B cell (primary cell): Measurements from ENCODE around the gene NSDHL. TPM values are rescaled to one million over a fixed set of nuclear protein-coding genes. Genes with fewer than 3 reads are reported as not detected.

Experiments used
- ATAC-seq: fragments of 200-7000 bp; cut with Tn5 transposase; one replicate; pipeline ENCODE4 v1.10.0; 2021; ENCODE audit warnings: low read depth, mild to moderate bottlenecking, moderate number of reproducible peaks, moderate library complexity
- CTCF ChIA-PET: fragments of 350-600 bp; sonication (Branson Sonifier 250); formaldehyde crosslinking; loops from one replicate; lab custom pipeline; 2021; ENCODE audit warnings: antibody characterized with exemption, inconsistent platforms; lab: Charles Lee
- POLR2A ChIA-PET: fragments of 350-600 bp; sonication (Branson Sonifier 250); formaldehyde crosslinking; loops from one replicate; lab custom pipeline; 2021; ENCODE audit warnings: antibody characterized with exemption; lab: Charles Lee
- DNase-seq: peaks from one replicate; pipeline ENCODE4 v3.0.0; 2013
- H2AFZ ChIP-seq: 2 replicates; pipeline ENCODE4 v1.6.1; 2012; ENCODE audit warnings: mild to moderate bottlenecking, low read depth, low read length; ENCODE audit not compliant: insufficient read depth, poor library complexity, severe bottlenecking
- H3K27ac ChIP-seq, 2 donors: 1 replicate in 1 of 2; 2 replicates in 1 of 2; pipeline ENCODE4 v1.5.1; 2012 to 2013; ENCODE audit warnings: low read length in 2 of 2, mild to moderate bottlenecking in 2 of 2, moderate library complexity in 1 of 2
- H3K27me3 ChIP-seq, 4 experiments: fragments of 200-600 bp in 1 of 4; sonication (generic) in 1 of 4; replicated peaks in 1 of 4; 1 replicate in 2 of 4; 2 replicates in 2 of 4; pipeline versions ENCODE4 v1.6.1 to v1.7.0; 2013 to 2016; ENCODE audit warnings: low read length in 3 of 4, mild to moderate bottlenecking in 2 of 4, mixed read lengths in 1 of 4, moderate library complexity in 1 of 4; ENCODE audit not compliant: insufficient read depth in 4 of 4, control insufficient read depth in 3 of 4; ENCODE audit errors: control extremely low read depth in 1 of 4
- H3K36me3 ChIP-seq, 2 experiments: replicated peaks in 1 of 2; 1 replicate in 1 of 2; 2 replicates in 1 of 2; pipeline versions ENCODE4 v1.6.1 to v1.7.1; 2013; ENCODE audit warnings: low read length in 1 of 2; ENCODE audit not compliant: insufficient read depth in 2 of 2, control insufficient read depth in 1 of 2; ENCODE audit errors: control extremely low read depth in 1 of 2, extremely low read depth in 1 of 2
- H3K4me1 ChIP-seq, 2 donors: fragments of 200-600 bp in 1 of 2; sonication (generic) in 1 of 2; 1 replicate in 1 of 2; 2 replicates in 1 of 2; pipeline versions ENCODE4 v1.5.1 to v1.6.1; 2013 to 2017; ENCODE audit warnings: low read length in 2 of 2; ENCODE audit not compliant: control insufficient read depth in 2 of 2, insufficient read depth in 2 of 2
- H3K4me2 ChIP-seq: replicated peaks from 2 replicates; pipeline ENCODE3; 2012; ENCODE audit warnings: mild to moderate bottlenecking, low read depth, low read length; ENCODE audit not compliant: poor library complexity, severe bottlenecking
- H3K4me3 ChIP-seq, 5 experiments: fragments of 200-600 bp in 1 of 5; sonication (generic) in 1 of 5; 1 replicate in 3 of 5; 2 replicates in 2 of 5; pipeline versions ENCODE4 v1.5.1 to v1.7.0; 2011 to 2016; ENCODE audit warnings: low read length in 4 of 5, mild to moderate bottlenecking in 4 of 5, low read depth in 2 of 5, control low read depth in 1 of 5, moderate library complexity in 1 of 5; ENCODE audit not compliant: insufficient read depth in 1 of 5; ENCODE audit errors: control extremely low read depth in 1 of 5, extremely low read depth in 1 of 5
- H3K79me2 ChIP-seq: fragments of 200-600 bp; sonication (generic); one replicate; pipeline ENCODE4 v1.6.0; 2016; ENCODE audit warnings: low read length; ENCODE audit not compliant: control insufficient read depth, insufficient read depth
- H3K9ac ChIP-seq: fragments of 200-600 bp; sonication (generic); 2 replicates; pipeline ENCODE4 v1.6.1; 2017; ENCODE audit warnings: mild to moderate bottlenecking, low read length, moderate library complexity
- H3K9me3 ChIP-seq, 3 donors: one replicate each; pipeline versions ENCODE4 v1.6.1 to v1.7.1; 2013; ENCODE audit warnings: low read length in 2 of 3; ENCODE audit not compliant: control insufficient read depth in 2 of 3, insufficient read depth in 1 of 3; ENCODE audit errors: control extremely low read depth in 1 of 3
- H4K20me1 ChIP-seq: 2 replicates; pipeline ENCODE4 v1.6.0; 2012; ENCODE audit warnings: mild to moderate bottlenecking, low read length; ENCODE audit not compliant: insufficient read depth, control insufficient read depth, poor library complexity, severe bottlenecking
- H3K27ac Mint-ChIP-seq: one replicate; pipeline ENCODE4 v1.8.0; 2021; ENCODE audit warnings: mixed read lengths
- H3K27me3 Mint-ChIP-seq: one replicate; pipeline ENCODE4 v1.8.0; 2021; ENCODE audit warnings: mixed read lengths
- H3K4me1 Mint-ChIP-seq: one replicate; pipeline ENCODE4 v1.8.0; 2021; ENCODE audit warnings: mixed read lengths
- H3K4me3 Mint-ChIP-seq: one replicate; pipeline ENCODE4 v1.8.0; 2021; ENCODE audit warnings: mixed read lengths
- H3K9me3 Mint-ChIP-seq: one replicate; pipeline ENCODE4 v1.8.0; 2022; ENCODE audit warnings: mixed read lengths; ENCODE audit not compliant: insufficient read depth
- EZH2 ChIP-seq: IDR thresholded peaks from 2 replicates; pipeline ENCODE4 v1.6.1; 2012; ENCODE audit warnings: borderline replicate concordance, low read depth, mild to moderate bottlenecking, moderate library complexity, low read length; ENCODE audit not compliant: insufficient read depth, poor library complexity, severe bottlenecking
- WGBS: methylation state at CpG from one replicate; pipeline ENCODE4 v1.1.5; 2013; ENCODE audit warnings: missing lambda C conversion rate; ENCODE audit not compliant: insufficient coverage; 5-methylcytosine and 5-hydroxymethylcytosine counted together
- intact Hi-C: fragments of 100-400 bp; cut with micrococcal nuclease; formaldehyde crosslinking; loops from one replicate; pipeline ENCODE4 v1.10.0; 2022
- polyA plus RNA-seq: library from polyadenylated mRNA; depleted of rRNA; stranded (reverse); fragments of >200 nt; gene quantifications from 2 replicates; pipeline ENCODE4 v1.2.3, GENCODE V29; 2012
- total RNA-seq, 2 donors: library from RNA; stranded (reverse); fragments of 120-200 nt in 1 of 2; gene quantifications; 1 replicate in 1 of 2; 2 replicates in 1 of 2; pipeline versions ENCODE4 v1.2.3 to v1.2.4, GENCODE V29; 2013 to 2022
- TF ChIP-seq, protein P1 (sequence below): fragments of 200-600 bp; IDR thresholded peaks from one replicate; pipeline ENCODE4 v1.8.0; 2022; ENCODE audit warnings: antibody characterized with exemption, mild to moderate bottlenecking

The NSDHL gene
- total and polyA plus RNA-seq, 2 donors (not counting 1 experiment from before 2014, with no cell fraction given), result 4.9 to 10.3 TPM

DNA sequence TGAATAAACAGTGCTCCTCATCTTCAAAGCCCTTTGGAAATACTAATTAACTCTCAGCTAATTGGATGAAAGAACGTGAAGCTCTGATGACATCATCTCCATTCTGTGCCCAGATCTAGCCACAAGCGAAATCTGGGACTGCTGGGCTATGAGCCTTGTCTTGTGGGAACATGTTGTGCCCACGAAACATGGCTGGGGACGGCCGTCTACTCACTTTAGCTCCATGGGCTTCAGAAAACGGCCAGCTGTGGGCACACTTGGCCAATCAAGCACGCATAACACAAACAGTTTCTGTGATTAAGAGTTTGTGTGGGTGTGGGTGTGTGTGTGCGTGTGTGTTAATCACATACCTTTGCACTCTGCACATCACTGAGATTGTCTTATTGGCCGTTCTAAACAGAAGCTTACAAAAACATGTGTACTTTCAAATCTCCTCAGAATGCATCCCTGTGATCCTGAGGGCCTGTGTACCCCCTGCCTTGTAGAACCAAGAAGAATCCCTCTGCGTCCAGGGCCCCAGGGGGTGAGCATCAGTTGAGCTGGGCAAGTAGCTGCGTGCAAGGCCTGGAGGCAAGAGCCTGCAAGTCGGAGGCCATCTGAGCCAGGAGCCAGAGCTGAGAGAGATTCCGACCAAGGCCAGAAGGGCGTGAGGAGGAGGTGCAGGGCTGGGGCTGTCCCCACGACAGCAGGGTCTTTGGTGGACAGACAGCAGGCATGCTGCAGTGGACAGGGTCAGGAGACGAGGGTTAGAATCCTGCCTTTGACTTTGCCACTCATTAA lies 48.3 kb downstream of the NSDHL start:
- CTCF ChIA-PET, result no interaction called here

DNA sequence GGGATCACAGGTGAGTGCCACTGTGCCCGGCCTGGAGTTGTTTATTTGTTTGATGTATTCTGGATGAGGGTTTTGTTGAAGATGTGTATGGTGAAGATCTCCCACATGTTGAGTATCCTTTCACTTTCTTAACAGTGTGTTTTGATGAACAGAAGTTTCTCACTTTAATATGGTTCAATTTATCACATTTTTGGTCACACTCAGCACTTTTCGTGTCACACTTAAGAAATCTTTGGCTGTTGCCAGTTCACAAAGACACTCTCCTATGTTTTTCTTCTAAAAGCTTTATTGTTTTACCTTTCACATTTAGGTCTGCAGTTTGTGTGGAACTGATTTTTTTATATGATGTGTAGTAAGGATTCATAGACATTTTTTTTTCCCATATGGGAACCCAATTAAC lies 50.4 kb downstream of the NSDHL start:
- ATAC-seq (no peak), DNase-seq (no peak)
- Histone ChIP-seq H3K27me3 (peaks cover 0 to 6% (median 0%) of the 10 kb centered on the region in 4 experiments), H3K36me3 (no peaks in the 10 kb centered on the region), H3K4me2 (no peak overlapping the region), H3K79me2 (no peaks in the 10 kb centered on the region), H3K4me1 (no peaks in the 10 kb centered on the region), H4K20me1 (no peaks in the 10 kb centered on the region), H3K9ac (no peak overlapping the region), H3K9me3 (no peaks in the 10 kb centered on the region), H2AFZ (no peak overlapping the region), H3K4me3 (no peak overlapping the region), H3K27ac (no peak overlapping the region)
- no CpG with 5 or more reads among the region's 2 CpGs for WGBS
- no peaks in the 10 kb centered on the region for H3K9me3 Mint-ChIP-seq
- peaks cover 8% of the 10 kb centered on the region for H3K27me3 Mint-ChIP-seq
- CTCF ChIA-PET, result no interaction called here
- TF ChIP-seq, protein P1, sequence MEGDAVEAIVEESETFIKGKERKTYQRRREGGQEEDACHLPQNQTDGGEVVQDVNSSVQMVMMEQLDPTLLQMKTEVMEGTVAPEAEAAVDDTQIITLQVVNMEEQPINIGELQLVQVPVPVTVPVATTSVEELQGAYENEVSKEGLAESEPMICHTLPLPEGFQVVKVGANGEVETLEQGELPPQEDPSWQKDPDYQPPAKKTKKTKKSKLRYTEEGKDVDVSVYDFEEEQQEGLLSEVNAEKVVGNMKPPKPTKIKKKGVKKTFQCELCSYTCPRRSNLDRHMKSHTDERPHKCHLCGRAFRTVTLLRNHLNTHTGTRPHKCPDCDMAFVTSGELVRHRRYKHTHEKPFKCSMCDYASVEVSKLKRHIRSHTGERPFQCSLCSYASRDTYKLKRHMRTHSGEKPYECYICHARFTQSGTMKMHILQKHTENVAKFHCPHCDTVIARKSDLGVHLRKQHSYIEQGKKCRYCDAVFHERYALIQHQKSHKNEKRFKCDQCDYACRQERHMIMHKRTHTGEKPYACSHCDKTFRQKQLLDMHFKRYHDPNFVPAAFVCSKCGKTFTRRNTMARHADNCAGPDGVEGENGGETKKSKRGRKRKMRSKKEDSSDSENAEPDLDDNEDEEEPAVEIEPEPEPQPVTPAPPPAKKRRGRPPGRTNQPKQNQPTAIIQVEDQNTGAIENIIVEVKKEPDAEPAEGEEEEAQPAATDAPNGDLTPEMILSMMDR, result no peak
- TF ChIP-seq EZH2, result no peak
- intact Hi-C loops, result no loop called here
- H3K27ac Mint-ChIP-seq, result no peak overlapping the region
- POLR2A ChIA-PET, result no interaction called here
- H3K4me1 Mint-ChIP-seq, result no peaks in the 10 kb centered on the region
- no peak overlapping the region for H3K4me3 Mint-ChIP-seq

More for the DNA sequence above, 48.3 kb downstream of the NSDHL start:
- H4K20me1 ChIP-seq, result no peaks in the 10 kb centered on the region
- TF ChIP-seq, protein P1, result no peak
- TF ChIP-seq EZH2, result no peak
- Mint-ChIP-seq H3K27ac (no peak overlapping the region), H3K9me3 (no peaks in the 10 kb centered on the region), H3K4me3 (no peak overlapping the region), H3K4me1 (no peaks in the 10 kb centered on the region), H3K27me3 (peaks cover under 1% of the 10 kb centered on the region)
- no peaks in the 10 kb centered on the region for H3K79me2 ChIP-seq
- no peak overlapping the region for H3K27ac ChIP-seq
- POLR2A ChIA-PET, result no interaction called here
- no peaks in the 10 kb centered on the region for H3K9me3 ChIP-seq
- ATAC-seq (no peak), DNase-seq (no peak)
- intact Hi-C loops, result no loop called here
- no peaks in the 10 kb centered on the region for H3K36me3 ChIP-seq
- WGBS, result 96% methylated on average over 5 of the region's 16 CpGs
- H3K27me3 ChIP-seq, result peaks cover 0 to 1% (median 0%) of the 10 kb centered on the region in 4 experiments
- H3K9ac ChIP-seq, result no peak overlapping the region
- no peak overlapping the region for H3K4me3 ChIP-seq
- no peaks in the 10 kb centered on the region for H3K4me1 ChIP-seq
- no peak overlapping the region for H3K4me2 ChIP-seq
- H2AFZ ChIP-seq, result no peak overlapping the region
